Measurements from ENCODE around the gene FGF7. TPM values are rescaled to one million over a fixed set of nuclear protein-coding genes. Genes with fewer than 3 reads are reported as not detected.

FGF7 gene
- total RNA-seq, 1 donor = 87.9 TPM

DNA sequence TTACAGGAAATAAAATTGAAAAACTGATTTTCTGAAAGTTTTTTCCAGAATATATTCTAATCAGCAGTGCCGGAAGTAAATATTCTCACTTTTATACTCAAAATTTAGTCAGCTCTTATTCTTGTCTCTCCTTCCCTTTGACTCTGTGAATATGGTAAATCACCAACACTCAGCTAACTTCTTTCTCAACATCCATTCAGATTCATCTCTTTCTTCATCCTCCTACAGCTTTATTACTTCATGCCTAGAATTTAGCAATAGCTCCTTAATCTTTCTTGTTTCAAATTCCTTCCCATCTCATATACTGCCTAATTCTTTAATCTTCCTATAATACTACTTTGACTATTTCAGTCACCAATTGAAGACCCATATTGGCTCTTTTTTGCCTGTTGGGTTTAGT lies 67.9 kb downstream of the FGF7 start:
- DNase-seq (ENCODE audit: low read depth) = peak; percentile 55
- TF ChIP-seq CTCF (IDR thresholded peaks at IDR 0.05; ENCODE audit: insufficient read depth, low read length) = no peak
- H3K4me3 ChIP-seq (ENCODE audit: low read depth, low read length) = no peak overlapping the region

GRCh38 chr15:49492151-49492550 lies 69.1 kb downstream of the FGF7 start:
- no peak overlapping the region for H3K4me3 ChIP-seq (ENCODE audit: low read depth, low read length)
- no peak for DNase-seq (ENCODE audit: low read depth)
- TF ChIP-seq CTCF (IDR thresholded peaks at IDR 0.05; ENCODE audit: insufficient read depth, low read length) = no peak

DNA sequence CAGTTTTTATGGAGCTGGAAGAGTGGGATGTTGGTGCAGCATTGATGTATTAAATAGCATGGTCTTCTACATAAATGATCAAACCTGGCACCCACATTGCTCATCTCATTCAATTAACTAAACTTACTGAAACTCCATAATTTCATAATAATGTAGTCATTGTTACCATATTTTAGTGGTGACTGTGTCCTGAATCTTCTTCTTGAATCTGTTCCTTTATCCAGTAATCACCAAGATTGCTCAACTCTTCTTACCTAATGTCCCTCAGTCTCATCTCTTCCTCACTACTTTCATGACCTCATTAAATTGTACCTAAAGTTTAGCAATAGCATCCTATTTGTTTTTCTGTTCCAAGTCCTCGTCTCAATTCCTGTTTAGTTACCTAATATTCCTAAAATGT lies 69.8 kb downstream of the FGF7 start:
- H3K4me3 ChIP-seq (ENCODE audit: low read depth, low read length) = no peak overlapping the region
- TF ChIP-seq CTCF (IDR thresholded peaks at IDR 0.05; ENCODE audit: insufficient read depth, low read length) = no peak
- DNase-seq (ENCODE audit: low read depth) = peak; percentile 65

GRCh38 chr15:49494842-49495241 lies 71.8 kb downstream of the FGF7 start:
- no peak for TF ChIP-seq CTCF (IDR thresholded peaks at IDR 0.05; ENCODE audit: insufficient read depth, low read length)
- peak; percentile 65 for DNase-seq (ENCODE audit: low read depth)
- no peak overlapping the region for H3K4me3 ChIP-seq (ENCODE audit: low read depth, low read length)

- peak; percentile 77 for DNase-seq (ENCODE audit: low read depth)
- no peak overlapping the region for H3K4me3 ChIP-seq (ENCODE audit: low read depth, low read length)
- no peak for TF ChIP-seq CTCF (IDR thresholded peaks at IDR 0.05; ENCODE audit: insufficient read depth, low read length)
Observed at GRCh38 chr15:49495993-49496753, 73.1 kb downstream of the FGF7 start.

GRCh38 chr15:49501586-49501985 lies 78.5 kb downstream of the FGF7 start:
- TF ChIP-seq CTCF (IDR thresholded peaks at IDR 0.05; ENCODE audit: insufficient read depth, low read length) = no peak
- no peak overlapping the region for H3K4me3 ChIP-seq (ENCODE audit: low read depth, low read length)
- DNase-seq (ENCODE audit: low read depth) = no peak

DNA sequence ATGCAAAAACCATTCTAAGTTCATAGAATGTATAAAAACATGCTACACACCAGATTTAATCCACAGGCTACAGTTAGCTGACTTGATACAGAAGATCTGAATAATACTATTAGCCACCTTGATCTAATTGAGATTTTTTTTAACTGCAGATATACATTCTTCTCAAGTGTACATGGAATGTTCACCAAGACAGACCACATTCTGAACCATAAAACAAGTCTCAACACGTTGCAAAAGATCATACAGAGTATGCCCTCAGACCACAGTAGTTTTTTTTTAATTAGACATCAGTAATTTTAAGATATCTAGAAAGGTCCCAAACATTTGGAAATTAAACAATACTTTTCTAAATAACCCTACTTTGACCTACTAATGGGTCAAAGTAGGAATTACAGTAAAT lies 83.3 kb downstream of the FGF7 start:
- H3K4me3 ChIP-seq (ENCODE audit: low read depth, low read length) = no peak overlapping the region
- DNase-seq (ENCODE audit: low read depth) = no peak
- TF ChIP-seq CTCF (IDR thresholded peaks at IDR 0.05; ENCODE audit: insufficient read depth, low read length) = no peak
